Neutrophil (primary cell): ENCODE measurements around the gene SMAD6.

Experiments used
- H3K27ac ChIP-seq: fragments of 200-600 bp; sonication (generic); 2 replicates; pipeline ENCODE4 v1.5.1; 2016; ENCODE audit warnings: mild to moderate bottlenecking, moderate library complexity
- H3K27me3 ChIP-seq: fragments of 200-600 bp; sonication (generic); 2 replicates; pipeline ENCODE4 v1.6.0; 2016; ENCODE audit warnings: mild to moderate bottlenecking
- H3K36me3 ChIP-seq: fragments of 200-600 bp; sonication (generic); 2 replicates; pipeline ENCODE4 v1.5.1; 2017
- H3K4me1 ChIP-seq, 2 experiments: fragments of 200-600 bp in 1 of 2; sonication (generic) in 1 of 2; 1 replicate in 1 of 2; 2 replicates in 1 of 2; pipeline versions ENCODE4 v1.5.1 to v1.6.1; 2013 to 2016; ENCODE audit warnings: low read depth in 1 of 2, low read length in 1 of 2, mild to moderate bottlenecking in 1 of 2, moderate library complexity in 1 of 2; ENCODE audit not compliant: control insufficient read depth in 1 of 2, insufficient read depth in 1 of 2
- H3K4me3 ChIP-seq, 2 experiments: fragments of 200-600 bp in 1 of 2; sonication (generic) in 1 of 2; 1 replicate in 1 of 2; 2 replicates in 1 of 2; pipeline ENCODE4 v1.5.1; 2013 to 2016; ENCODE audit warnings: low read depth in 1 of 2, low read length in 1 of 2, mild to moderate bottlenecking in 1 of 2, moderate library complexity in 1 of 2
- H3K9me3 ChIP-seq: fragments of 200-600 bp; sonication (generic); 2 replicates; pipeline ENCODE4 v1.5.1; 2016
- TF ChIP-seq, protein P1 (sequence below): fragments of 200-600 bp; sonication (generic); IDR thresholded peaks from 2 replicates; pipeline ENCODE4 v1.5.1; 2016; ENCODE audit warnings: antibody characterized with exemption

The SMAD6 gene

DNA sequence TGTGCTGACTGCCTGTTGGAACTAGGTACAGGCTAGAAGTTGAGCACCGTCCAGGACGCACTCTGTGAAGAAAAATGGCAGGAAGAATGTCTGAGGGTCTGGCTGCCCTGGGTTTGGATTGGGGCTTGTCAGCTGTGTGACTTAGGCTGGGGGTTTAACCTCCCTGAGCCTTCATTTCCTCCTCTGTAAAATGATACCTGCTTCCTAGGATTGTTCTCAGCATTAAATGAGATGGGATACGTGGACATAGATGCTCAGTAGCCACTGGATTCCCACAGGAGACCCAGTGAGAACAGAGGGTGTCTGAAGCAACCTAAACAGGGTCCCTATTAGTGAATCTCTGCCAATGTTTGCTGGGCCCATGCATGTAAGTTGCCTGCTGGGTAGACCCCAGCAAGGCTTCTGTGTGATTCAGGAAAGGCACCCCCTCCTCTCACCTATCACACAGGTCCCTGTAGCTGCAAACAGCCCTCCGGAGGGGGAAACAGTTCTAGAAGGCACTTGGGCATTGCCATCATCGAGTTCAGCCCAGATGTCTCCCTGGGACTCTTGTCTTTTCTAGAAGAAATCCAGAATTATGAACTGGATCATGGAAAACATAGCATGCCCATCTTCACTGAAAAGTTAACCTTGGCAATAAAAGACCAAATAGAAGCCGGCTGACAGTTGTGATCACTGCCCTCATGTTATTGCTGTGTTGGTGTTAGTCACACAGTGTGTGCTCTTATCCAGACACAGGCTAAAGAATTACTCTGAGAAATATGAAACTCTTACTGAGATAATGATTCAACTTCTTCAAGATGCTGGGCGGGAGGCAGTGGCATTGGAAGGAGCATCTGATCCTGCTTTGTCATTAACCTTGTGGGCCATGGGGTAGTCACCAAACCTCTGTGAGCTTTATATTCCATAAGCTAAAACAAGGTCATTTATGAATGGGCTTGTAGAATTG is 64.5 kb downstream of the SMAD6 start:
- peaks cover 77% of the 10 kb centered on the region for H3K27me3 ChIP-seq
- TF ChIP-seq, protein P1, sequence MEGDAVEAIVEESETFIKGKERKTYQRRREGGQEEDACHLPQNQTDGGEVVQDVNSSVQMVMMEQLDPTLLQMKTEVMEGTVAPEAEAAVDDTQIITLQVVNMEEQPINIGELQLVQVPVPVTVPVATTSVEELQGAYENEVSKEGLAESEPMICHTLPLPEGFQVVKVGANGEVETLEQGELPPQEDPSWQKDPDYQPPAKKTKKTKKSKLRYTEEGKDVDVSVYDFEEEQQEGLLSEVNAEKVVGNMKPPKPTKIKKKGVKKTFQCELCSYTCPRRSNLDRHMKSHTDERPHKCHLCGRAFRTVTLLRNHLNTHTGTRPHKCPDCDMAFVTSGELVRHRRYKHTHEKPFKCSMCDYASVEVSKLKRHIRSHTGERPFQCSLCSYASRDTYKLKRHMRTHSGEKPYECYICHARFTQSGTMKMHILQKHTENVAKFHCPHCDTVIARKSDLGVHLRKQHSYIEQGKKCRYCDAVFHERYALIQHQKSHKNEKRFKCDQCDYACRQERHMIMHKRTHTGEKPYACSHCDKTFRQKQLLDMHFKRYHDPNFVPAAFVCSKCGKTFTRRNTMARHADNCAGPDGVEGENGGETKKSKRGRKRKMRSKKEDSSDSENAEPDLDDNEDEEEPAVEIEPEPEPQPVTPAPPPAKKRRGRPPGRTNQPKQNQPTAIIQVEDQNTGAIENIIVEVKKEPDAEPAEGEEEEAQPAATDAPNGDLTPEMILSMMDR = no peak
- no peaks in the 10 kb centered on the region for H3K36me3 ChIP-seq
- H3K27ac ChIP-seq = no peak overlapping the region
- H3K9me3 ChIP-seq = no peaks in the 10 kb centered on the region
- H3K4me1 ChIP-seq = peaks cover 38 to 52% of the 10 kb centered on the region in 2 experiments
- H3K4me3 ChIP-seq = no peak overlapping the region

GRCh38 chr15:66767240-66767659 is 65.2 kb downstream of the SMAD6 start:
- Histone ChIP-seq H3K4me3 (no peak overlapping the region), H3K27me3 (peaks cover 75% of the 10 kb centered on the region), H3K36me3 (no peaks in the 10 kb centered on the region), H3K27ac (no peak overlapping the region), H3K4me1 (peaks cover 38 to 52% of the 10 kb centered on the region in 2 experiments), H3K9me3 (no peaks in the 10 kb centered on the region)
- TF ChIP-seq, protein P1 = no peak

DNA sequence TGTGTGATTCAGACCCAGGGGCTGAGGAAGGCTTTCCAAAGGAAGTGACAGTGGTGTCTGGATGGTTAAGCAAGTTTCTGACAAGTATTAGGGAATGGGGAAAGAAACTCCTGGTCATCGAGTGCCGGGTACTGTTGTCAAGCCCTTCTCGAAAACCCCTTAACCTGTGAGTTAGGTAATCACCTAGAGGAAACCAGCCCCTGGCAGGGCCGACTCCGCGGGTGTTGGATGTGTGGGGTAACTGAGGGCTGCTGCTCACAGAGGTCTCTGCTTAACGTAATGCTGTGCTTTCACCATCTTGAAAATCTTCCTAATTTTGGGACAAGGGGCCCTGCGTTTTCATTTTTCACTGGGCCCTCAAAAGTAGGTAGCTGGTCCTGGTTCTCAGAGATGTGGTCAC is 67.0 kb downstream of the SMAD6 start:
- Histone ChIP-seq H3K4me1 (peaks cover 24 to 40% of the 10 kb centered on the region in 2 experiments), H3K27me3 (peaks cover 62% of the 10 kb centered on the region), H3K27ac (no peak overlapping the region), H3K4me3 (no peak overlapping the region), H3K9me3 (no peaks in the 10 kb centered on the region), H3K36me3 (no peaks in the 10 kb centered on the region)
- TF ChIP-seq, protein P1 = no peak

DNA sequence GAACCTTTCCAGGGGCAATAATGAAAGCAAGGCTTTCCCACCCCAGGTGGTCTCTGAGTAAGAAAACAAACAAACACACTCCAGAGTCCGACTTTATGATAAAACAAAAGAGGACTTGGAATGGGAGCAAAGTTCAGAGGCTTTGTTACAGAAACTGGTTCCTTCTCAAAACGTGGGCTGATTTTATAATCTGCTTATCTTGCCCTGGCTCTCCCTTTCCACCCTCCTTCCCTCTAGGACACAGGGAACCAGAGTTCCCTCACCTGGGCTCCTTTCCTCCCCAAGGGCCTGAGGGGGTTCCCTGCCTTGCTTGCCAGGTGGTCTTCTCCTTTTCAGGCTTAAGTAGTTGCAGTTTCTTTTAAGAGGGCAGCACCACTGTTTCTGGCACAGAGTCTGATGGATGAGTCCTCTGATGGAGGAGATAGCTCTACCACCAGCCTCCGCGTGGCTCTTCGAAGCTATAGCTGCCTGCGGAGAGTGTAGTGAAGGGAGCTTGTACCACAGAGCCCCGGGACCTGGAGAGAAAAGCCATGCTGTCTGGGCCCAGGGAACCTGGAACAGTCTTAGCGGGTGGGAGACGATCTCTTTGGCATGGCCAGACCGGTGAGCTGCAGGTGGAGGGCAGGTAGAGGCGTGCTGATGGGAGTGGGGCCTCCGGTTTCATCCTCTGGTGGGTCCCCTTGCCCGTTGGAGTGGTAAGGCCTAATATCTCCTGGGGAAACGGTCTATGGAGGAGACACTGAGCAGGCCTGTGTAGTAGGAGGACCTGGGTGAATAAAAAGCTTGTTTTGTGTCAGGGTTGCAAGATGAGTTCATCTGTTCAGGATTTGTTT is 68.7 kb downstream of the SMAD6 start:
- no peaks in the 10 kb centered on the region for H3K9me3 ChIP-seq
- H3K36me3 ChIP-seq = no peaks in the 10 kb centered on the region
- TF ChIP-seq, protein P1 = no peak
- H3K27ac ChIP-seq = no peak overlapping the region
- H3K4me1 ChIP-seq = peaks cover 12 to 22% of the 10 kb centered on the region in 2 experiments
- H3K4me3 ChIP-seq = no peak overlapping the region
- H3K27me3 ChIP-seq = peaks cover 53% of the 10 kb centered on the region

GRCh38 chr15:66771351-66771650 is 69.3 kb downstream of the SMAD6 start:
- peaks cover 6 to 17% of the 10 kb centered on the region in 2 experiments for H3K4me1 ChIP-seq
- no peak overlapping the region for H3K27ac ChIP-seq
- TF ChIP-seq, protein P1 = no peak
- H3K9me3 ChIP-seq = no peaks in the 10 kb centered on the region
- H3K36me3 ChIP-seq = no peaks in the 10 kb centered on the region
- peaks cover 47% of the 10 kb centered on the region for H3K27me3 ChIP-seq
- H3K4me3 ChIP-seq = no peak overlapping the region
